GM19467 (cell line): ENCODE results near the gene PRDM8.
"Not testable (repeated sequence)": the region's sequence is repeated elsewhere in the genome, so short reads cannot be mapped to it uniquely, and the experiment has no call there.

ENCODE experiments used
- ATAC-seq: cut with Tn5 transposase; IDR thresholded peaks from one replicate; pipeline ENCODE4 v1.9.1; 2021; ENCODE audit warnings: mild to moderate bottlenecking, moderate library complexity; ENCODE audit not compliant: unreplicated experiment

The PRDM8 gene

DNA sequence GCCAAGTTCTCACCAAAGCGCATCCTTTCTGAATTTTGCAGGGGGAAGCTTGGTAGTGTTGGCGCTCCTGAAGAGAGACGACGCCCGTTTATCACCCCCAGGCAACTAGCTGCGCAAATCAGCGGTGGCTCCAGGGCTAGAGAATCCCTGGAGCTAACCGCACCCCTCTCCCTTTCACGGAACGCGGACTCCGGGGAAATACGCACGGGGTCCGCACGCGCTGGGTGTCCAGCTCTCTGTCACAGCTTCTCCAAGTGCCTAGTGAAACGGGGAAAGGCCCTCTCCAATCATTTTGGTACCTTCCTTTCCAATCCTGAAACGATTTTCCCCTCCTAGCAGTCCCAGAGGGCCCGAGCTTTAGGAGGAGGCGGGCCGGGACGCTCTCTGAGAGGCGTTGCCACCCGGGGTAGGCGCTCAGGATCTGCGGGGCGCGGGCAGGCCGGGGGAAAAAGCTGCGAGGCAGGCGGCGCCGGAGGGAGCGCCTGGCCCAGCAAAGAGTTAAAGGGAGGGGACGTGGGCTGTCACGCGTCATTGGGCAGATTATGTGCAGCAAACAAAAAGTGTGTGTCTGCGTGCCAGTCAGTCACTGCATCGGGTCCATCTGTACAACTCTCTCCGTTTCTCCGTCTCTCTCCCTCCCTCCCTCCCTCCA, at the start of gene PRDM8:
TSS of gene PRDM8 (plus strand) at position 582 of the 652 bp plus-strand sequence. CDS start 2,578 bp downstream, outside the sequence.
- no peak for ATAC-seq

DNA sequence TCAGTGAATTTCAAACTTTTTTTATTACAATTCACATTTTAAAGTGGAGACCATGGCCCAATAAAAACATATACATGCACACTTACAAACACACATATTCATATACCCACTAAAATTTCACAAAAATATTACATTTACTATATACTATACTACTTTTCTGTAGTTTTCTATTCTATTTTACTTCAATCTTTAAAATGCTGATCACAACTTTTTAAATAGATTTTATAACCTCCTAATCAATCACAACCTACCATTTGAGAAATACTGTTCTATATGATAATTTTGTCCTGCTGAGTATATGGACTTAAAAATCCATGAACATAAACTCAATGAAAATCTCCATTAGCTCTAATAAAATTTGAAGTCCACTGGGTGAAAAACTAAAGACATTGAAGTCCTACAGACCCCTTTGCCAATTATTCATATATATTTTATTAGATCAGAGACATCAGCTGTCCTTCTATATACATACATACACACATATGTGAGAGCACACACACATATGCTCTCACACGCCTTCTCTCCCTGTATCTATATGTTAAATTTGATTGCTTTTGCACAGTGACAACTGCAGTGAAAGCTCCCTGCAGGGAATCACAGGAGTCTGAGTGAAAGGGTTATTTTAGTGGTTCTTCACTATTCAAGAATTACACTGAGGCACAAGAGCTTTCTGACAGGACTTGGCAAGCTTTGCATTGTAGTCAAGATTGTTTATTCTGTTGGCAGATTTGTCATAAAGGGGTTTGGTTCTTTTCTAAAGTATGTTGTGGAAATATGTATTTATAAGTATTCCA, 46.7 kb upstream of the PRDM8 start:
- ATAC-seq, result no peak

DNA sequence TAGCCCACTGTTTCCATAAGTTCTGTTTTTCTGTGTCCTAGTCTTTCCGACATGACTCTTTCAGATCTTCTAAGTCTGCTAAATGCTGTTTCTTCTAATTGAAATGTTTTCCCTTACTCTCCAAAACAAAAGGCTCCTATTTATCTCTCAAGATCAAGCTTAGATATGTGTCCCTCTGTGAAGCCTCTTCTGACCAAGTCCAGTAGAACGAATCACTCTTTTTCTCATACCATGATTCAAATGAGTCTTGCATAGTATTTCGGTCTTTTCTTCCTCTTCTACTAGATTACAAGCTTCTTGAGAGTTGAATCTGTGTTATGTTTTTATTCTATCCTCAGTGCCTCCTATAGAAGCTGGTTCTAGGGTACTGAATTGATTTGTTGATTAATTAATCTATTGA, 45.3 kb upstream of the PRDM8 start:
- no peak for ATAC-seq

- no peak for ATAC-seq
Observed at GRCh38 chr4:80153874-80154544, 43.3 kb upstream of the PRDM8 start.

DNA sequence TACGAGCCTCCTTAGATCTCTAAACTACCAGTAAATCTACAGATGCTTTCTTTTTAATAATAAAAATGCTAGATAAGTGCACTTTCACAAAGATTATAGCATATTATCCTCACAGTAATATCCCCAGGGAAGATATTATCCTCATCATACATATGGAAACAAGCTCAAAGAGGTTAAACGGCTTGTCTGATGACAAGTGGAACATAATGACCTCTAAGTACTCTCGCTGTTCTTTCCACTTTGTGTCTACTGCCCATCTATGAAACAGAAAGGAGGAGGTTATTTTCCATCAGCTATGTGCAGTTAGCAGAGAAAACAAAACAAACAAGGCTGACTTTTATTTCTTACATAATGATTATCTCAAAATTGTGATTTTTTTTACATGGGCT, 42.8 kb upstream of the PRDM8 start:
- ATAC-seq, result no peak

GRCh38 chr4:80155316-80155982, 41.9 kb upstream of the PRDM8 start:
- ATAC-seq, result no peak

DNA sequence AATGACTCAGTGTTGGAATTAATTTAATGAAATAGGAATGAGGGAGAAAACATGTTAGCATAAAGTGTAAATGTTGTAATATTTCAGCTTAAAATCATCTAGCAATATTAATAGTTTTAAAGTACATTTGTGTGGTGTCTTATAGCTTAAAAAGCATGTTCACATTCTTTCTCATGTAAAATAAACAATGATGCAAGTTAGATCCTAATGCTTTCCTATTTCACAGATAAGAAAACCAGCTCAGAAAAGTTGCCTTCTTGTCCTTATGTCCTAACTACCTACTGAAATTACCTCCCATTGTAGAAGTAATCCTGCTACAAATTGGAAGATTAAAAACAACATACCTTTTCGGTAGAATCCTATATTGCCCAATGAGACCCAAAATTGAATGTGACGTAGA, 40.9 kb upstream of the PRDM8 start:
- ATAC-seq, result no peak

- ATAC-seq, result no peak
Observed at GRCh38 chr4:80161413-80162058, 35.8 kb upstream of the PRDM8 start.

DNA sequence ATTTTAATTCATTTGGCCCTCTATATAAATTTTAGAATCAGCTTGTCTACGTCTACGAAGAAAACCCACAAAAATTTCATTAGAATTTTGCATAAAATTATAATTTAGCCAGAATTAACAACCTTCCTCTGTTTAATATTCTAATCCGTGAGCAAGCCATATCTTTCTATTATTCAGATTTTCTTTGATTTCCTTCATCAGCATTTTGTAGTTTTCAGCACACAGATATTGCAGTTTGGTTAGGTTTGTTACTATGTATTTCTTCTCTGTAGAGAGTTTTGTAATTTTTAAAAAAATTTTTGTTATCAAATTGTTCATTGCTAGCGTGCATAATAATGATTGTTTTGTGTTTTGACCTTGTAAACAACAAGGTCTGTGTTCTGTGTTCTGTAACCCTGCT, 34.9 kb upstream of the PRDM8 start:
- no peak for ATAC-seq

DNA sequence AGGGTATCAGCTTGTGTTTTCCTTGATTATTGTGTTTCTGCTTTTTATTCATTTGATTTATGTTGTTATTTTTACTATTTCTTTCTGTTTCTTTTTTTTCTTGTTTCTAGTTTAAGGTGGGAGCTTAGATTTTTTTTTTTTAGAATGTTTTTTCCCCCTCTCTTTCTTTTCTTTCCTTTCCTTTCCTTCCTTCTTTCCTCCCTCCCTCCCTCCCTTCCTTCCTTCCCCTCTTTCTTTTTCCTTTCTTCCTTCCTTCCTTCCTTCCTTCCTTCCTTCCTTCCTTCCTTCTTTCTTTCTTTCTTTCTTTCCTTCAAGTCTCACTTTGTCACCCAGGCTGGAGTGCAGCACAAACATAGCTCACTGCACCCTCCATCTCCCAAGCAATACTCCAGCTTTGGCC, 31.4 kb upstream of the PRDM8 start:
- no peak for ATAC-seq

- no peak for ATAC-seq
Observed at GRCh38 chr4:80171251-80171650, 26.1 kb upstream of the PRDM8 start.

GRCh38 chr4:80171656-80172055, 25.6 kb upstream of the PRDM8 start:
- ATAC-seq, result no peak

- ATAC-seq, result no peak
Observed at GRCh38 chr4:80172203-80172602, 25.1 kb upstream of the PRDM8 start.

DNA sequence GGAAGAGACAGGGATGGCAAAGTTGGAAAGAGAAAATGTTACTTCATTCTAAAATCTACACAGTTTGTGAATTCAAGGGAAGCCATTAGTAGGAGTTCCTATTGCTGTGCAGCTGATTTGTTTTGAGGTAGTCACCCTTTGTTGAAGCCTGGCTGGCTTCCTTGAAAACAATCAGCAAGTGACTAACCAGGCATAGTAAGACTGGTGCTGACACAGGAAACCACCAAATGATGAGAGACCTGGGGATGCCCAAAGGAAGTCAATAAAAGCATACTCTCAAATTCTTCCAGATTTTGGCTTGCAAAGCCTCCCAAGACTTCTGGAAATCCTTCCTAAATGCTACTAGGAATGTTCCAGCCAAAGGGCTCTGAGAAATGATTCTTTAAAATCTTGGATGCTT, 23.9 kb upstream of the PRDM8 start:
- peak; percentile 91 for ATAC-seq

DNA sequence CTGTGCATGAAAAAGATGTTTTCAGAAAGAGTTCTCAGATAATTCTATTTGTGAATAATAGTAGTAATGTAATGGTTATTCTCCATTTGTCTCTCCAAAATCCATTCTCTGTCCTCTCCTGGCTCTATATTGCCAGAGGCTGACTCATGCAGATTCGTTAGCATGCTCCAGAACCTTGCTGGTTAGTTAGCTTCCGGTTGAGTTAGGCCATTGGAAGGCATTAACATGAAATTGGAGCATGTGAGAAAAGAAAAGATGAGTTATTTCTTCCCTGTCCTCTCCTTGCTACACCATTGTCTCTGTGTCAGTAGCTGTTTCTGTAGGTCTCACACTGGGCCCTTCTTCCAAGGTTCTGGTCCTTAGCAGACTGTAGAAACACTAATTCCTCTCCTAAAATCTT, 23.5 kb upstream of the PRDM8 start:
- ATAC-seq, result no peak

DNA sequence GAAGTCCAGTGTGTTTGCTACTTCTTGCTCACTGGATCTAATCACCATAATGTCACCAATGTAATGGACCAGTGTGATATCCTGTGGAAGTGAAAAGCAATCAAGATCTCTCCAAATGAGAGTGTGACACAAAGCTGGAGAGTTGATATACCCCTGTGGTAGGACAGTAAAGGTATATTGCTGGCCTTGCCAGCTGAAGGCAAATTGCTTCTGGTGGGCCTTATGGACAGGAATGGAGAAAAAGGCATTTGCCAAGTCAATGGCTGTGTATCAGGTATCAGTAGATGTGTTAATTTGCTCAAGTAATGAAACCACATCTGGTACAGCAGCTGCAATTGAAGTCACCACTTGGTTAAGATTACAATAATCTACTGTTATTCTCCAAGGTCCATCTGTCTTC, 19.5 kb upstream of the PRDM8 start:
- ATAC-seq, result not testable (repeated sequence)

GRCh38 chr4:80178964-80179363, 18.3 kb upstream of the PRDM8 start:
- ATAC-seq, result no peak

GRCh38 chr4:80179637-80180161, 17.6 kb upstream of the PRDM8 start:
- ATAC-seq, result no peak

- no peak for ATAC-seq
Observed at GRCh38 chr4:80180743-80181142, 16.6 kb upstream of the PRDM8 start.

- no peak for ATAC-seq
Observed at GRCh38 chr4:80182237-80182866, 15.0 kb upstream of the PRDM8 start.
